ENCODE measurements around the gene ZNF628. TPM values are rescaled to one million over a fixed set of nuclear protein-coding genes. Genes with fewer than 3 reads are reported as not detected.

Gene ZNF628
- total RNA-seq, 1 donor from 2014 or later: 15.8 TPM

- no peak for TF ChIP-seq CTCF (IDR thresholded peaks at IDR 0.05; ENCODE audit: insufficient read depth, low read length, poor library complexity, severe bottlenecking)
- Histone ChIP-seq H3K36me3 (ENCODE audit: control insufficient read depth, insufficient read depth, low read length) (no peaks in the 10 kb centered on the region), H3K4me3 (ENCODE audit: low read depth, low read length) (no peak overlapping the region), H3K27me3 (ENCODE audit: control insufficient read depth, insufficient read depth, low read length) (peaks cover 70% of the 10 kb centered on the region)
- DNase-seq (ENCODE audit: low read depth): no peak
Measured at GRCh38 chr19:55441692-55442321, 34.6 kb upstream of the ZNF628 start.

GRCh38 chr19:55442372-55442961, 34.0 kb upstream of the ZNF628 start:
- H3K27me3 ChIP-seq (ENCODE audit: control insufficient read depth, insufficient read depth, low read length): peaks cover 76% of the 10 kb centered on the region
- DNase-seq (ENCODE audit: low read depth): no peak
- no peak for TF ChIP-seq CTCF (IDR thresholded peaks at IDR 0.05; ENCODE audit: insufficient read depth, low read length, poor library complexity, severe bottlenecking)
- H3K4me3 ChIP-seq (ENCODE audit: low read depth, low read length): no peak overlapping the region
- no peaks in the 10 kb centered on the region for H3K36me3 ChIP-seq (ENCODE audit: control insufficient read depth, insufficient read depth, low read length)

- Histone ChIP-seq H3K27me3 (ENCODE audit: control insufficient read depth, insufficient read depth, low read length) (peaks cover 83% of the 10 kb centered on the region), H3K4me3 (ENCODE audit: low read depth, low read length) (no peak within 1 kb of the TSS)
- no peak for DNase-seq (ENCODE audit: low read depth)
Measured at GRCh38 chr19:55443045-55443823, 33.2 kb upstream of the ZNF628 start, which contains the start of gene SHISA7. TSS of gene SHISA7 (minus strand) at chr19:55443300. CDS start at chr19:55442863, 437 bp downstream.

GRCh38 chr19:55443824-55444480, 32.5 kb upstream of the ZNF628 start:
- H3K4me3 ChIP-seq (ENCODE audit: low read depth, low read length): no peak overlapping the region
- no peaks in the 10 kb centered on the region for H3K36me3 ChIP-seq (ENCODE audit: control insufficient read depth, insufficient read depth, low read length)
- H3K27me3 ChIP-seq (ENCODE audit: control insufficient read depth, insufficient read depth, low read length): peaks cover 83% of the 10 kb centered on the region
- TF ChIP-seq CTCF (IDR thresholded peaks at IDR 0.05; ENCODE audit: insufficient read depth, low read length, poor library complexity, severe bottlenecking): no peak
- DNase-seq (ENCODE audit: low read depth): no peak

More at GRCh38 chr19:55443045-55443823, 33.2 kb upstream of the ZNF628 start, which contains the start of gene SHISA7:
- TF ChIP-seq CTCF (IDR thresholded peaks at IDR 0.05; ENCODE audit: insufficient read depth, low read length, poor library complexity, severe bottlenecking): no peak
- no peaks in the 10 kb centered on the region for H3K36me3 ChIP-seq (ENCODE audit: control insufficient read depth, insufficient read depth, low read length)

- TF ChIP-seq CTCF (IDR thresholded peaks at IDR 0.05; ENCODE audit: insufficient read depth, low read length, poor library complexity, severe bottlenecking): no peak
- H3K4me3 ChIP-seq (ENCODE audit: low read depth, low read length): no peak overlapping the region
- no peaks in the 10 kb centered on the region for H3K36me3 ChIP-seq (ENCODE audit: control insufficient read depth, insufficient read depth, low read length)
- DNase-seq (ENCODE audit: low read depth): no peak
- peaks cover 84% of the 10 kb centered on the region for H3K27me3 ChIP-seq (ENCODE audit: control insufficient read depth, insufficient read depth, low read length)
Measured at GRCh38 chr19:55444646-55445045, 31.8 kb upstream of the ZNF628 start.

Measured in kidney epithelial cell (primary cell).